Cerebellar nuclear complex (tissue), 1 donor: ENCODE measurements around the gene ATAT1.

ENCODE experiments used
- DNase-seq, 2 experiments: peaks; one replicate each; lab custom pipeline; 2025; lab: John Stamatoyannopoulos, UW

Gene ATAT1

DNA sequence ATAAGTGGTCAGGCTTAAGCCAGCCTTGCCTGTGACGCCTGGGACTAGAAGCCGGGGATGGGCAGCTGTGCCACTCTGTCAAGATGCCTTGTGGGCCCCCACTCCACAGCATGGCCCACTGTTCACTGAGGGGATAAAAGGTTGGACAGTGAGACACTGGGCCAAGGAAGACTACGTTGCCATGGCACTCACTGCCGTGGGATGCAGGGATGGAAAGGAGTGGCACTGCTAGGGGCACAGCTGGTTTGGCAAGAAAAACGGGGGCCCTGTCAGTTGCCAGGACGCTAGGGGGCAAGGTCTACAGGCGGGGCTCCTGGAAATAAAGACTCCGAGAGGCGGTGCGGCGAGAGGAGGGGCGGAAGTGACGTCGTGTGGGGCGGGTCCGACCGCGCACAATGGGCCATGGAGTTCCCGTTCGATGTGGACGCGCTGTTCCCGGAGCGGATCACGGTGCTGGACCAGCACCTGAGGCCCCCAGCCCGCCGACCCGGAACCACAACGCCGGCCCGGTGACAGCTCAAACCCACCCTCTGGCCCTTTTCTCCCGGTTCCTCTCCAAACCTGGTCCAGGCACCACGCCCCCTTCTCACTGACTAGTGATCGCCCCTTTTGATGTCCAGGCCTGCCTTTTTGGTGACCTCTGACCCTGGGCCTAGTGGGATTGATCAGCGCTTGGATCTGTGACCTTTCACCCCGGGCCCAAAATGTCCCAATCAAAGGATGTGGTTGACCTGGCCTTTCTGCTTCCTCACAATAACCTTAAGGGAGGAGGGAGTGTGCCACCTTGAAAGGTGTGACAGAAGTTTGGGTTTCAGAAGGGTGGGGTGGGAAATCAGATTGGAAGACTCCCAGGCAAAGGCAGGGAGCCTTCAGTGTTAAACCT is at the start of gene ATAT1:
Gene ATAT1, plus strand, starts transcription at position 391 of the 883 bp plus-strand sequence.
- peak; percentile 33 to 53 for DNase-seq

DNA sequence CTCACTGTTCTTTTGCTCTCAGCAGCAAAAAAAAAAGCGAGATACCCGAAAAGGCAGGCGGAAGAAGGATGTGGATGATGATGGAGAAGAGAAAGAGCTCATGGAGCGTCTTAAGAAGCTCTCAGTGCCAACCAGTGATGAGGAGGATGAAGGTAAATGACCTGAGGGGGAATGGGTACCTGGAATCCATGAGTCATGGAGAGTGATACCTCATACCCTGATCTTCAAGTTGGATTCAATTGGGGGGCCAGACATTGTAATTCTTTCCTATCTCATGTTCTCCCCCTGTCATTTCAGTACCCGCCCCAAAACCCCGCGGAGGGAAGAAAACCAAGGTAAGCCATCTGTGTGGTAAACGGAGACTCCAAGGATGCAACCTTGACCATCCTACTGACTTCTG is 48.6 kb upstream of the ATAT1 start:
- DNase-seq, result no peak

DNA sequence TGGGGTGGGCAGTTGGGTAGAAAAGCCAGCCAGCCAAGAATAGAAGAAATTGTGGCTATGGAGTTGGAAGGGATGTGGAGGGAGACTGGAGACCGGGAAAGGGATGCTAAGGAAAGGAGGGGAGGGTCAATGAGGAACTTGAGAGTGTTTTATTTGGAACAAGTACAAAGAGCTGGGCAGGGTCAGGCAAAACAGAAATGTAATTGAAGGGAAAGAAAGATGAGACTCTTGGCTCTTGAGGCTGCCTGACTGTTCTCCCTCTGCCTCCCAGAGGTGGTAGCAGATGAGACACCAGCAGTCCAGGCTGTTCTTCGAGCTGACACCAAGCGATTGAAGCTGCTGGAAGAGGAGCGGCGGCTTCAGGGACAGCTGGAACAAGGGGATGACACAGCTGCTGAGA is 42.8 kb upstream of the ATAT1 start:
- DNase-seq, result no peak

DNA sequence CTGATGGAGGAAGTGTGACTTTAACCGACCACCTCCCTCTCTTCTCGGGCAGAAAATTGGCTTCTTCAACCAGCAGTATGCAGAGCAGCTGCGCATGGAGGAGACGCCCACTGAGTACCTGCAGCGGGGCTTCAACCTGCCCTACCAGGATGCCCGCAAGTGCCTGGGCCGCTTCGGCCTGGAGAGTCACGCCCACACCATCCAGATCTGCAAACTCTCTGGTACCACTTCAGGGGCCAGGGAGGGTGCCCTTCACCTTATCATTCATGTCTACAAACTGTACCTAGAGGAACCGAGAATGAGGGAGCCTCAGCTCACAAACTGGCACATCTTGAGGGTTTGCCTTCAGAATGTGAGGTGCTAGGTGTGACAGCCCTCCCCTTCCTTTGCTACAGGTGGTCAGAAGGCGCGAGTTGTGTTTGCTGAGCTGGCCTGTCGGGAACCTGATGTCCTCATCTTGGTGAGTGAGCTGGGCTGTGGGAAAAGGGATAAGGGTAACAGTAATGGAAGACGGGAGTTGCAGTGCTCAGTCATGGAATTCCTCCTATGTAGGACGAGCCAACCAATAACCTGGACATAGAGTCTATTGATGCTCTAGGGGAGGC is 36.8 kb upstream of the ATAT1 start:
- DNase-seq, result no peak

- no peak for DNase-seq
Measured at GRCh38 chr6:30590509-30590908, 36.2 kb upstream of the ATAT1 start.

- no peak for DNase-seq
Measured at GRCh38 chr6:30591008-30591407, 35.7 kb upstream of the ATAT1 start.

DNA sequence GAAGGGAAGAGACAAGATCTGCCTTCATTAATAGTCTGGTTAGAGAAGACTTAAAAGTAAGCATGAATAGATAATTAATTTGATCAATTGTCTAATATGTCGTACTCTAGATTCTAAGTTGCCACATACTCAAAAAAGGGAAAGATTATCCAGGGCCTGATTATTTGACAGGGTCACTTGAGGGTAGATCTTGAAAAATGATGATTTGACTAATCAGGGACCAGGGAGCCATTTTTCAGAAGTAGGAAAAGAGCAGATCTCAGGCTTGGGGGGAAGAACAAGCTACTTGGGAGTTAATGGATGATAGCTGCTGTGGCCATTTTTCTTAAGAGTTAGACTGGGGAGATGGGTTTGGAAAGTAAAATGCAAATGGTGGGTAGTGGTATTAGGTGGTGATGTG is 34.4 kb upstream of the ATAT1 start:
- DNase-seq, result no peak

DNA sequence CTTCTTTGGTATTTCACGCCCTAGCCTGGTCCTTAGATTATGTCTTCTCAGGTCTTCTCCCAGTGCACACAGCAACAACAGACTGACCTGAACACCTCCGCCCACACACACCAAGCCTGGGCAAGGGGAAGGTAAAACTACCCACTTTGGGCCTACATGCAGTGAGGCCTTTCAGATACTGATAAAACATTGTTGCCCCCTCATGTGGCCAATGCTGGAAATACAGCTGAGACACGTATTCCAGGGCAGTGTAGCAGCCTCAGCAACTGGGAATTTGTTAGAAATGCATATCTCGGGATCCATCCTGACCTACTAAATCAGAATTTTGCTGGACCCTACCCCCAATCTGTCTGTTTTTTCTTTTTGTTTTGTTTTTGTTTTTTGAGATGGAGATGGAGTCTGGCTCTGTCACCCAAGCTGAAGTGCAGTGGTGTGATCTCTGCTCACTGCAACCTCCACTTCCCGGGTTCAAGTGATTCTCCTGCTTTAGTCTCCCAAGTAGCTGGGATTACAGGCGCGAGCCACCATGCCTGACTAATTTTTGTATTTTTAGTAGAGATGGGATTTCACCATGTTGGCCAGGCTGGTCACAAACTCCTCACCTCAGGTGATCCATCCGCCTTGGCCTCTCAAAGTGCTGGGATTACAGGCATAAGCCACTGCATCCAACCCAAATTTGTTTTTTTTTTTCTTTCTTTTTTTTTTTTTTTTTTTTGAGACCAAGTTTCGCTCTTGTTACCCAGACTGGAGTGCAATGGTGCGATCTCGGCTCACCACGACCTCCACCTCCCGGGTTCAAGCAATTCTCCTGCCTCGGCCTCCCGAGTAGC is 29.1 kb upstream of the ATAT1 start:
- peak in 1 of 2 experiments; percentile 26 for DNase-seq

- no peak for DNase-seq
Measured at GRCh38 chr6:30598912-30599624, 27.6 kb upstream of the ATAT1 start.

GRCh38 chr6:30599625-30600324 is 26.9 kb upstream of the ATAT1 start:
- DNase-seq, result no peak

DNA sequence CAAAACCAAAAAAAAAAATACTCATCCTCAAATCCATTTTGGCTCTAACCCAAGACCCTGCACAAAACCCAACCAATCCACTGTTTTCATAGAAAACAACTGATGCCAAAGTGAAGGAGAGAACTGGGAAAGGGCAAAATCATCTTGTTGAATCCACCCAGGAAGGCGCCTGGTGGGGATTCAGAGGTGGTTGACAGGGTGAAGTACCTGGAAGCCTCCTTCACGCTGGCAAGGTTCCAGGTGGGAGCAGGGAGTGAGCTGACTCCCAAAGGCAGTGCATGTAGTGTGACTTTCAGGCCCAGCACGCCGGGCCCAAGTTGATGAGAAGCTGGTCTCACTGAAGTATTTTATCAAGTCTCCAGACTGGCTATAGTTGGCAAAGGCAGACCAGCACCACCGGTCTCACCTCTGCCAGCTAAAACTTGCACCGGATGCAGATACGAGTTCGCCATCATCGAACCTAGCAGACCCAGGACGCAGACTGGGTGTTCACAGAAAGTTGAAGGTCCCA is 26.2 kb upstream of the ATAT1 start:
- no peak for DNase-seq

DNA sequence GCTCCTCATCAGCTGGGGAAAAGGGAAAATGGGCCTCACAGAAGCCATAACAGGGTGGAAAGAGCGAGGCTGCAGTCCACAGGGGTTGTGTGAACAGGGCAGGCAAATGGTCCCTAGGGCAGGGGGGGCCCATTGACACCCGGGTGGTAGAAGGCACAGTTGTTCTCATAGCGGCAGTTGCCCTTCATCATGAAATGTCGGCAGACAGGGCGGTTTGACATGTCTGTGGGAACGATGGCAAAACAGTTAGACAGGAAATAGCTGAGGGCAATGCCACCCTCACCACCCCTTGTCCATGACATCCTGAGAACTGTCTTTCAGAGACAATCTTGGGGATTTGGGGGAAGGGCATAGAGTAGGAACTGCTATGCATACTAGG is 25.2 kb upstream of the ATAT1 start:
- no peak for DNase-seq

DNA sequence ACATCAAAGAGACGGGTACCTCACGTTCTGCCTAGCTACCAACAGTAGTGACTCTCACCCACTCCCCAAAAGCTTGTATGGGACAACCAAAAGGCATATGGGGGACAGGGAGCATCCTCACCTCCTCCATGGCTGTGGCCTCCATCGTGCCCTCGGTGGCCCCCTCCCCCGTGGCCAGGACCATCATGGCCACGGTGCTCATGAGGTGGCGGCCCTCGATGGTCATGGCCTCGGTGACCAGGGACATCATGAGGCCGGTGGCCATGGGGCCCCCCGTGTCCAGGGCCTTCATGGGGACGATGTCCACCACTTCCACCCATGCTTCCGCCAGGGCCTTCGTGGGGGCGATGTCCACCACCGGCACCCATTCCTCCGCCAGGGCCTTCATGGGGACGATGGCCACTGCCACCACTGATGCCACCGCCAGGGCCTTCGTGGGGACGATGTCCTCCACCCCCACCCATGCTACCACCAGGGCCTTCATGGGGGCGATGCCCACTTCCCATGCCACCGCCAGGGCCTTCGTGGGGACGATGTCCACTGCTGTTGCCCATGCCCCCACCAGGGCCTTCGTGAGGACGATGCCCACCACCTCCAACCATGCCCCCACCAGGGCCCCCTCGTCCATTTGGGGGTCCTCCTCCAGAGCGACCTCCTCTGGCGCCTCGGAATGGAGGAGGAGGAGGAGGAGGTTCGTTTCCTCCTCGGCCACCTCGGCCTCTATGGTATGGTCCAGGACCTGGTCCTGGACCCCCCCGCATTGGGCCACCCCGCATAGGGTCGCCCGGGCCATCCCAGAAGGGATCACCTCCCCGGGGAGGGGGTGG is 24.6 kb upstream of the ATAT1 start:
- DNase-seq, result no peak

- DNase-seq, result no peak
Measured at GRCh38 chr6:30603961-30604360, 22.7 kb upstream of the ATAT1 start.

DNA sequence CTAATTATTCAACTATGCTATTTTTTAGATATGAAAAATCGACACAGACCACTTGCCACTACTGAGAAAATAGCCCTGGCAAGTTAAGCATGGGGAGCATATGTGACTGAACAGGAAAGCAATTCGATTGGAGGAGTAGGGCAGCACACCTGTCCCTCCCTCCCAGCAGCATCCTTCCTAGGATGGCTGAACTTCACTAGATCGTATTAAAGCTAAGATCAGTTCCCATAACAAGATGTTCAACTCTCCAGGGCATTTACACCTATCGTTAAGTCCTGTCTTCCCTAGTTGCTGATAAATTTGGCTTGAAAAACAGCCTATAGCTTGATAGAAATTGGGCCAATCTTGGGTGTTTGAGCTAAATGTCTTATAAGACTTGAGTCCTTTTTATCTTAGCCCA is 16.6 kb upstream of the ATAT1 start:
- DNase-seq, result no peak

DNA sequence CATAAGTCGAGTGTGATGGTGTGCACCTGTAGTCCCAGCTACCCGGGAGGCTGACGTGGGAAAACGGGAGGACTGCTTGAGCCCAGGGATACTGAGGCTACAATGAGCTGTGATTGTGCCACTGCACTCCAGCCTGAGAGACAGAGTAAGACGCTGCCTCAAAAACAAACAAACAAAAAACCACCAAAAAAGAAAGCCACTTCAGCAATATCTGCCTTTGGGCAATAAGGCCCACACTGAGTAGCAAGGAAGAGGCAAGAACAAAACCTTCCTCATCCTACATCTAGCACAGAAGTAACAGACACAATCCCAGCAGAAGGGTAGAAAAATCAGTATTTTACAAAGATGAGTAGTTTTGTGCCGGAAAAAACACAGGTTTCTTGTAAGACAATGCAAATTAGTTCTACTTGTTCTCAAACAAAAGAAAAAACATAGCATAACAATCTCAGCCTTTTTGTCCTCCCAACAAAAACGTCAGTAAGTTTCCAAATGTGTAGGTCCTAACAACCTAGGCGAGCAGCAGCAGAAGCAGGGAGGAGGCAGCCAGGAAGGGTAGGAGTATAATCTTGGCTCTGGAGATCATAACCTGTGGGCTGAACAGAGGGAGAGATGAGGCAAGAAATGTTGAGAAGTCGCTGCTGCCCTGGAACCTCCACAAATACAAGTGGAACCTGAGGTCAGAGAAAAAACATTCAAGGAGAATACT is 15.4 kb upstream of the ATAT1 start:
- no peak for DNase-seq

DNA sequence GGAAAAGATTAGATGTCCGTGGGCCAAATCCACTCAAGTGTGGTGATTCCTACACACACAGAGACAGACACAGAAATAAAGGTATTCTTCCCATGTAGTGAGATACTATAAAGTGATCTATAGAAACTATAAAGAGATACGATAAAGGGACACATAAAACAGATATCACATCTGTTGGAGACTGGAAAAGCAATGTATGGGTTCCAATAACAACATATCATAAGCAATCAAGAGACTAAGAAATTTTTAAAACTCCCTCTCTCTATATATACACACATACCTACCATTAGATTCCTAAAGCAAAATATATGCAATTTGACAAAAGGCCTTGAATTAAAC is 14.8 kb upstream of the ATAT1 start:
- DNase-seq, result no peak

- no peak for DNase-seq
Measured at GRCh38 chr6:30612213-30612612, 14.5 kb upstream of the ATAT1 start.

GRCh38 chr6:30612687-30613248 is 13.9 kb upstream of the ATAT1 start:
- DNase-seq, result no peak
